Left cardiac atrium (tissue), 4 donors: ENCODE data around the gene PATZ1. TPM values are rescaled to one million over a fixed set of nuclear protein-coding genes. Genes with fewer than 3 reads are reported as not detected.
"Not testable (repeated sequence)": the region's sequence is repeated elsewhere in the genome, so short reads cannot be mapped to it uniquely, and the experiment has no call there.

Source experiments
- ATAC-seq, 2 donors: fragments of 200-7000 bp; cut with Tn5 transposase; one replicate each; pipeline ENCODE4 v1.9.1; 2020; ENCODE audit warnings: mild to moderate bottlenecking in 2 of 2, moderate library complexity in 2 of 2
- DNase-seq: peaks from one replicate; pipeline ENCODE4 v3.0.0-alpha.2; 2020
- intact Hi-C, 2 donors: fragments of 100-400 bp; cut with DNase I; formaldehyde crosslinking; loops; one replicate each; pipeline versions ENCODE4 v1.14.1 to v1.15.1; 2022 to 2023
- total RNA-seq, 2 donors: library from RNA; stranded (reverse); fragmentation: NEBNext Ultra II Directional; extraction: Animal tissue kit (Norgen Biotek cat#: 25700); gene quantifications; one replicate each; pipeline ENCODE4 v1.2.1, GENCODE V29; 2021
- donor health status: DM: no; HTN: yes; CAD: no.
- donor health status: DM: no; HTN: yes; CAD: no; lungs with severe emphysema.
- donor health status: DM: yes; HTN: yes; CAD: no.
- donor health status: Dilated cardiomyopathy.

The PATZ1 gene
- total RNA-seq, 2 donors from 2014 or later: 11.5 to 12.3 TPM

DNA sequence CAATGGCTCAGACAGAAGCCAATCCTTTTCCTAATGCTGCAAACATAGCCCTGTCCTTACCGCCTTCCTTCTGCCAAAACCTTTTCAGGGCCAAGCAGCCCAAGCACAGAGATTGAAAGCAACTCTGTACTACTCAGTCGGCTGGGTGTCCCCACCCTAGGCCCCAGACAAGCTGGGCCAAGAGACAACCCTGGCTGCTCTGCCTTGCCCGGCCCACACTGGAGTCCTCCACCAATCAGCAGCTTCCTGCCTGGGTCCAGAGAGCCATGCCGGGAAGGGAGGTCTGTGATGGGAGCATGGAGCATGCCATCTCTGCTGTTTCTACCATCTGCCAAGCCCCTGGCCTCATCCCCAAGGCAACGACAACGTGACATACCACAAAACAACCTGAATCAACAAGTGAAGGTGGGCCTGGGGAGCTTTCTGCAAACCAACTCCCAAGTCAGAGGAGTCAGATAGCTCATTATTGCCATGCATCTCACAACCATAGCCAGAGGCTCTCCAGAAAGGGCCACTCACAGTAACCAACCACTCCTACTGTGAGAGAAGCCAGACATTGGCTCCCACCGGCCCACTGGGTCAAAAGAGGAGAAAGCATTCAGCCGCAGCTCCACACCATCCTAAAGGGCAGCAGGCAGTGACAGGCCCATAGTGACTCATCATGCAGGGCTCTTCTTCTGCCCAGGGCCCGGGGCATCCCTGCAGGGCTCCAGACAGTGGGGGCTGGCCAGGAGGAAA, 18.2 kb downstream of the PATZ1 start:
- ATAC-seq: peak; percentile 51 to 71
- no peak for DNase-seq
- intact Hi-C loops: no loop called here

DNA sequence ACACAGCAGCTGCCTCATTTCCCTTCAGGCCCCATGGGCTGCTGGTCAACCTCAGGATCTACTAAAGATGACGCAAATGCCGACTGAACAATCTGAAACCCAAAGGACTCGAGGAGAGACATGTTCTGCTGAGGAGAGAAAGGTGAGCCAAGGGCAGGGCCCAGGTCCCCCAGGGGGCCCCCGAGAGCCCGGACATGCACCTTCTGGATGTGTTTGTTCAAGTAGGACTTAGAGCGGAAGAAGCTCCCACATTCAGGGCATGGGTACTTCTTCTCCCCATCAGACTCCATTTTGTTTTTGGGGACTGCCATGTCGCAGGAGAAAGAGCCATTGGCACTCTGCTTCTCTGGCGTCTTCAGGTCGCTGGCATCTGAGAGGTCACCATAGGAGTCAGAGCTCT, 19.3 kb downstream of the PATZ1 start:
- intact Hi-C loops: no loop called here
- ATAC-seq (no peak), DNase-seq (no peak)

DNA sequence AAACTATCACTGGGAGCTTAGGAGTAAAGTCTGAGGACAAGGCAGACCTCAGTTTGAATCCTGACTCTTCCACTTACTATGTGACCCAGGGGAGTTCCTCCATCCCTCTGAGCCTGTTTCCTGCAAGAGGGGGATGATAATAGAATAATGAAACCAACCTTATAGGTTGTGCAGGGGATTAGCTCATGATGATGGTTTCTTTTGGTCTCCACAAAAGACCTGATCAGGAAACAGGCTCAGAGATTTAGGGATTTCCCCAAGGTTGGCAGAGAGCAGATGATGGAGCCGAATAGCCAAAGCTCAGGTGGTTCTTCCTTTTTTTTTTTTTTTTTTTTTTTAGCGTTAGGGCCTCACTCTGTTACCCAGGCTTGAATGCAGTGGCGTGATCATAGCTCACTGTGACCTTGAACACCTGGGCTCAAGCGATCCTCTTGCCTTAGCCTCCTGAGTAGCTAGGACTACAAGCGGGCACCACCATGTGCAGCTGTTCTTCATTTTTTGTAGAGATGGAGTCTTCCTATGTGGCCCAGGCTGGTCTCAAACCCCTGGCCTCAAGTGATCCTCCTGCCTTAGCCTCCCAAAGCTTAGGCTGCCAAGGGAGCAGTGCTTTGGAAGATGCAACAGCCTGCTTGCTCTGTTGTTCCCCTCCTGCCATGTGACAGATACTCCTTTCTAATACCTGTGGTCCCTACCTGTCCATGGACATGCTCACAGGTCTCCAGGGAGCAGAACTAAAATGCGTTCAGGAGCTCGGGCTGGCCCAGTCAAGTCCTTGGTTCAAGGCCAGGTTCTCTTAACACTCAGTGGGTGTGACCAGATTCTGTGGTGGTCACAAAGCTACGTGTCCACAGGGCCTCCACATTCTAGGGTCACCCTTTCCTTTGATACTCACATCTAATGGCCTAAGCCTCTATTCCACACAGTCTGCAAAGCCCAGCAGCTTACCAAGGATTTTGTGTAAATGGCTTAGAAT, 22.3 kb downstream of the PATZ1 start:
- no peak for DNase-seq
- no peak for ATAC-seq
- intact Hi-C loops: no loop called here

DNA sequence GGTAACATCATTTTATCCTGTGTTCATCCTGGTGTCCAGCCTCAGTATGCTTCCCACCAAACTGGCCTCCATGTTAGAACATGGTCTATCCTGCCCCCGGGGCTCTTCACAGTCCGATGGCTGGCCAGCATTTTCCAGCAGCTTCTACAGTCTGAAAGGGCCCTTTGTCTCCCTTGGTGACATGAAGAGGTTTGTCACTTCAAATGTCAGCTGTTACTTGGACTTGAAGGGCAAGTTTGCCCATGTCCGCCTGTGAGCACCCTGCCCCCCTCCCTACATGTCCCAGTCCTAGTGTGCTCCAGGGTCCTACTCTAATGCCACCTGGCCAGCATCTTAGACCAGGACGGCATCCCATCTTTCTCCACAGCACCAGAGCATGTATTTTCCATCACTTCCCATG, 24.7 kb downstream of the PATZ1 start:
- no peak for ATAC-seq
- intact Hi-C loops: no loop called here
- DNase-seq: no peak

DNA sequence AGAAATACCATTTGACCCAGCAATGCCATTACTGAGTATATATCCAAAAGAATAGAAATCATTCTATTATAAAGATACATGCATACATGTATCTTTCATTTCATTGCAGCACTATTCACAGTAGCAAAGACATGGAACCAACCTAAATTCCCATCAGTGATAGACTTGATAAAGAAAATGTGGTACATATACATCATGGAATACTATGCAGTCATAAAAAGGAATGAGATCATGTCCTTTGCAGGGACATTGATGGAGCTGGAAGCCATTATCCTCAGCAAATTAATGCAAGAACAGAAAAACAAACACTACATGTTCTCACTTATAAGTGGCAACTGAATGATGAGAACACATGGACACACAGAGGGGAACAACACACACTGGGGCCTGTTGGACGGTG, 31.9 kb downstream of the PATZ1 start:
- ATAC-seq, intact Hi-C loops, DNase-seq: not testable (repeated sequence)

DNA sequence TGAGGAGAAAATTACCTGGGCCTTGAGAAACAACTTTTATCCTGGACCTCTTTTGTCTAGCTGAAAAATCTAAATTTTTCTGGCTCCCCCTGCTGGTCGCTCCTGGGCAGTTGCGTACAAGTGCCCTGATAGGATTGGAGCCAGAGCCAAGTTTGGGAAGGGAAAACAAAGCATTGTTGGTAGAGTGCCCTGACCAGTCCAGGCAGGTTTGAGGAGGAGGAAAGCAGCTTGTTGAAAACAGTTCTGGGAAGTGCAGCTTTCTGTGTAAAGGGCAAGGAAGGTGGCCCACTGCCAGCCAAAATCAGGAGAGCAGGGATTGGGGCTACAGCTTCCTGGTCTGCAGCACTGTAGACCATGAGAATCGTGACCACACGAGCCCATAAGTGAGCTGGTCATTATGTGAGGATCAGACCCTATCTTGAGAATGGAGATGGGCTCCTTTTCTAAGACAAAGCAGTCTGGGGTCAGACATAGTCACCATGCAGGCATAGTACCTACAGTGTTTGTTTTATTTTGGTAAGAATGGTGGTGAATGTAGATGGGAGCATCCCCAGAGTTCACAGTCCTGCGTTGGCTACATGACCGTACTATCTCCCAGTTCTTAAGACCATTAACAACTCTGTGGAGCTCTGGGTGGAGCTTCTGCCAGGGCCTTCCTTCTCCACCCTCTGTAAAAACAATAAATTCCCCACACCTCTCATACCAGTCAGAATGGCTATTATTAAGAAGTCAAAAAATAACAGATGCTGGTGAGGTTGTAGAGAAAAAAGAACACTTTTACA, 32.6 kb downstream of the PATZ1 start:
- peak; percentile 95 to 96 for ATAC-seq
- peak; percentile 65 for DNase-seq
- intact Hi-C loops: no loop called here

DNA sequence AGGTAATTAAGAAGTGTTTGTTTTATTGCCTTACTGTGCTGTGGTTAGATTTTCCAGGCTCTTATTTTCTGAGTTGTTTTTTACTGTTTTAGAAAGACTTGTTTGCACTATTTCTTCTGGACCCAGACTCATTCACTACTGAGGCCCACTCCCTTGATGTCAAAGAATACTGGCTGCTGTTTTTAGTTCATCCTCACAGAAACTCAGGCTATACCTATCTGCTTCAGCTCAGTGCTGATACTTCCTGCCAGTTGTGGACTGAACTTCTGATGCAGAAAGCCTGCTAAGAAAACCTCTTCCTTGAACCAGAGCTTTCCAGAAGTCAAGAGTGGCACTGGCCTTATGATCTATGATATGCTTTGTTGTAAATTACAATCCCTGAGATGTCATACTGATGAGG, 38.0 kb downstream of the PATZ1 start:
- ATAC-seq (no peak), DNase-seq (no peak)
- intact Hi-C loops: no loop called here

DNA sequence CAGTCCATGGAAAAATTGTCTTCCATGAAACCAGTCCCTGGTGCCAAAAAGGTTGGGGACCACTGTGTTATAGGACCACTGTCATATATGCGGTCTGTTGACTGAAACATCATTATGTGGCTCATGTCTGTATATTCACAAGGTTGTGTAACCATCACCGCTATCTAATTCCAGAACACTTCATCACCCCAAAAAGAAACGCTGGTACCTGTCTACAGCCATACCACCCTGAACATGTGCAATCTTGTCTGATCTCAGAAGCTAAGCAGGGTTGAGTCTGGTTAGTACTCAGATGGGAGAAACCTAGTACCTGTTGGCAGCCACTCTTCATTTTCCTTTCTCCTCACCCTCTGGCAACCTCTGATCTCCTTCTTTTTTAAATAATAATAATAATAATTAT, 41.0 kb downstream of the PATZ1 start:
- DNase-seq: no peak
- ATAC-seq: no peak
- intact Hi-C loops: no loop called here

DNA sequence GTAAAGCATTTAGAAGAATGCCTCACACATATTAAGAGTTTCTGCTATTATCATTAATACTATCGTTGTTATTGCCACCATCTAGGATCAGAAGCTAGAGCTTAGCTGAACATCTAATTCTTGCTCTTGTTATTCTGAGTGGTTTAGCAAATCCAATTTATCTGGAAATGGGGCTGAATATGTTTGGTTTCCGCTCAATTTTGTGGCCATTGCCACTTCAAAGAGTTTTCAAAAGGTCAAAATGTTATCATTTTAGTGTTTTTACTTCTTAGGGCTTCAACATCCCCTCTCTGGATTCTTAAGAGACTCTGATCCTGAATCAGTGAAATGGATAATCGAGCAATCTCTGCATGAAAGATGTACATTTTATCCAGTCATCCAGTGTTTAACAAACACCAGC, 43.6 kb downstream of the PATZ1 start:
- no peak for ATAC-seq
- DNase-seq: no peak
- intact Hi-C loops: no loop called here

DNA sequence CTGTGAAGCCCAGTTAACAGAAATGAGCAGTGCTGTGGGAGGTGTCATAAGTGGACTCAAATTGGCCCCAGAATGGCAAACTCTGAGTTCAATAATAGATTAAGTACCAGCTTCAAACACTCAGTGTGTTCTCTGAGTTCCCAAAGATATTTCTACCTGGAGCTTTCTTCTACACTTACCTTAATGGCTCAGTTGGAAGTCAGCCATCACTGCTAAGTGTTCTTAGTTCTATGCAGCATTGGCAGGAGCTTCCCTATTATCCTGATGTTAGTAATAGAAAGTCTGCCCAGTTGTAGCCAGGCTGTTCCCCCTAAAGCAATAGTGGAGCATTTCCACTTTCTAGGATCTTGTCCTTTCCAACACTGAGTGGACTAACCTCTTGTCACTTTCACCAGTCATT, 44.1 kb downstream of the PATZ1 start:
- intact Hi-C loops: no loop called here
- no peak for ATAC-seq
- DNase-seq: no peak

DNA sequence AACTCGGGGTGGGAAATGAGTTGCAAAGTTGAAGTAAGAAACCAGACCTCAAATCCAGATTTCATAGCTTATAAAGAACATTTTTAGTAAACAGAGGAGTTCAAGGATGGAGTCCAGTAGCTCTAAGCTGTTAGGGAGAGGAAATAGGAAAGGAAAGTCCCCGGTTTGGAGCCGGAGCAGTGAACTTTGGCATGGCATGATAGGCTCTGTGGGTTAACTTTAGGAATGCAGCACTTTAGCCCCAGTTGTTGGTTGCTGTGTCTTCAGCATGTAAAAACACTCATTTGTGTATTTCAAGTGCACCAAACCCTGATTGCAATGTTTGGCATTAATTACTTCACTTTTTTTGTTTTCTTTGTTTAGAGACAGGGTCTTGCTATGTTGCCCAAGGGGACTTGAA, 45.2 kb downstream of the PATZ1 start:
- intact Hi-C loops: no loop called here
- ATAC-seq (no peak), DNase-seq (no peak)

DNA sequence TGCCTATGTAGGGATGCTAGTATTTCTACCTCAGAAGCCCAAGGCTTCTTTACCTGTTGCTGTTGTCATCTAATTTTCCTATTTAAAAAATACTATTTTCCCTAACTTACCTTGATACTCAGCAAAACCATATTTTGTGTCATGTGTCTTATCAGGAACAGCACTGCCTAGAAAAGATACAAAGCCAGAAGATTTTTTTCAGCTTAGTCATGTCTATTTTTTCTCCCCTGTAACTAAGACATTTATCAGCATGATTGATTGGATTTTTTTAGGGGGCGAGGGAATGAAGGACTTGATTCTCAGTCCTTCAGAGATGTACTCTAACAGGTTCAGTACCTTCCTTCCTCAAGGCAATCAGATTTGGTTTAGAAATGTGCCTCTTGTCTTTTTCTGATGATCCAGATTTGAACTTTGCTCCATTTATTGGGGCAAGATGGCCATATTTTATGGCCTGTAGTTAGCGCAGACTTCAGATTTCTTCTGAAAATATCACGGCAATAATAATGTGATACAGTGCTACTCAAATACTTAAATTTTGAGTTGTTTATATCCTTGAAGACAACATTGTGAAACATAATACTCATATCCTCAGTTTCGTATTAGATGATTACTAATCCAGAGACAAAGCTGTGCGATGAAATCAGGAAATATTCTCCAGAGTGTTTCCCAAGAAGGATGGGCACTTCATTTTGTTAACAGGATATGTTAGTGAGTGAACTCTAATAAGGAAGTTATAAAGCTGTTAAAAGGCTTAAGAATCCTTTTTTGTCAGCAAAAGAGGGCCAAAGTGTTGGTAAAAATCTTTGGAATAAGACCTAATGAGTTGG, 50.1 kb downstream of the PATZ1 start:
- intact Hi-C loops: no loop called here
- no peak for ATAC-seq
- DNase-seq: no peak

DNA sequence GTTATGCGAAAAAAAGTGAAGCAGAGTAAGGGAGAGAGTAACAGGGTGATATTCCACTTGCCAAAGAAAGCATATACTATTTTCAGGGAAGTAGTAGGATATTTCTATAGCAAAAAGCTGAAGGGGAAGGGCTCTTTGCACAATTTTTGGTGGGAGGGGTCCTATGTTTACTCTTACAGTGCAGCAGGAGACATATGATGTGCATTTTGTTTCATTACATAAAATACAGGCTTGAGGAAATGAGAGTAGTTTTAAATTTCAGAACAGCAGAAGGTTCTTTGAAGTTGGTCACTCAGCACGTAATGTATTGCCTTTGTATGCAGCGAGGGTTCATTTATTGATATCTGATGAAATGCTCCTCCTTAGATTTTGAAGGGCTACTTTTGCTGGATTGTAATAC, 50.8 kb downstream of the PATZ1 start:
- no peak for ATAC-seq
- intact Hi-C loops: no loop called here
- no peak for DNase-seq

DNA sequence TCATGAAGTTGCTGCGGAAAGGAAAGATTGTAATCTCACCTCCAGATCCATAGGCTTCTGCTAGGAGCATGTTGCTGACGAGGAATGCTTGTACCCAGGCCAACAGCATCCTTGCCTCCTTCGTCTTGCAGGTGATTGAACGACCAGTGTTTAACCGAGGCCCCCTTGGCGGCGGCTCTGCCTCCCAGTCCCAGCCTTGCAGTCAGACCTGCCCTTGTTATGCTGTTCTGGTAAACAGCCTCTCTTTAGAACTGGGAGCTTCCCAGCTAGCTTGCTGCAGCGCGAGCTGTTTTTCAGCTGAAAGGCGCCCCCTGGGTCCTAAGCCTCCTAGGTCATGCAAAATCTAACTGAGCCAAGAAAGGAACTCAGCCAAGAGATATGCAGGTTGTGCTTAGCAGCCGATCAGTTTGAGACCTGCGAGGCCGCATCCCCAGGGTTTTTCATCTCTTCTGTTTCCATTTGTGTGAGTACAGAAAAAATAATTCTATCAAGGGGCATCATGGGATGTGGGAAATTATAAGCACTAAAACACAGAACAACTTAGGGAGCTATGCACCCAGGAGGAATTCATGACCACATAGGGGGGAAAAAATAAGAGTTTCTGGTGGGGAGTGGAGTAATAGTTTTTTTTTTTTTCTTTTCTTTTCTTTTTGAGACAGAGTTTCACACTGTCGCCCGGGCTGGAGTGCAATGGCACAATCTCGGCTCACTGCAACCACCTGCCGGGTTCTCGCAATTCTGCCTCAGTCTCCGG, 53.7 kb downstream of the PATZ1 start, which contains the start of gene PIK3IP1:
Gene PIK3IP1, minus strand, starts transcription at position 253 of the 754 bp plus-strand sequence. Its CDS starts 144 bp downstream, at position 109.
- DNase-seq: peak; percentile 88
- ATAC-seq: peak; percentile 71 to 72
- intact Hi-C loops: no loop called here

DNA sequence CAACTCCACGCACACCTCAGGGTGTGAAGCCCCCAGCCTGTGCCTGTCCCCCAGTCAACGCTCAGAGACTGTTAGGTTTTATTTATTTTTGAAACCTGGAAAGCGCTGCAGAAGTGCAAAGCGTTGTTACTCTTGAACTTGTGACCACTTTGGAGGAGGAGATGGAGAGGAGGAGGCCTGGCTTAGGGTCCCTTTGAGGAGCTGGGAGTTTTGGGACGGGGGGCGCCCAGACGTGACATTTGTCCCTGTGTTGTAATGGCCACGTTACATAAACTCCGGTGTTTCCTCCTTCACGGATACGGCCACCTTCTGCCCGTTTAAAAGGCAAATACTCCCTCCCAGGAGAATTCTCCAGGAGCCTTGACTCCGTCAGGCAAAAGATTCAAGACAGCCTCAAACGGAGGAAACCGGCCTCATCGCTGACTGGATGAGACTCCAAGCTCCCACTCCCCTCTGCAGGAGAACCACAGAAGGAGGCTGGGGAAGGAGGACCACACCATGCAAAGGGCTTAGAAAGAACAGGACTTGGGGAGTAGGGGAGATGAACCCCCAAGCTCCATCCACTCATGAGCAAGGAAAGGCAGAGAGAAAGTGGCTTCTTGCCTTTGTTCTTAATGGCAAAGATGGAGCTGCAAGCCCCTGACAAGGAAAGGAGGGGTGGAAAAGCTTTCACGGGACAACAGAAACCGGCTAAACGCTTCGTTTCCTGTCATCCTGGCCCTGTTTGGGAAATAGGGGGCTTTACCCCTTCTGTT, 54.5 kb downstream of the PATZ1 start:
- DNase-seq: no peak

DNA sequence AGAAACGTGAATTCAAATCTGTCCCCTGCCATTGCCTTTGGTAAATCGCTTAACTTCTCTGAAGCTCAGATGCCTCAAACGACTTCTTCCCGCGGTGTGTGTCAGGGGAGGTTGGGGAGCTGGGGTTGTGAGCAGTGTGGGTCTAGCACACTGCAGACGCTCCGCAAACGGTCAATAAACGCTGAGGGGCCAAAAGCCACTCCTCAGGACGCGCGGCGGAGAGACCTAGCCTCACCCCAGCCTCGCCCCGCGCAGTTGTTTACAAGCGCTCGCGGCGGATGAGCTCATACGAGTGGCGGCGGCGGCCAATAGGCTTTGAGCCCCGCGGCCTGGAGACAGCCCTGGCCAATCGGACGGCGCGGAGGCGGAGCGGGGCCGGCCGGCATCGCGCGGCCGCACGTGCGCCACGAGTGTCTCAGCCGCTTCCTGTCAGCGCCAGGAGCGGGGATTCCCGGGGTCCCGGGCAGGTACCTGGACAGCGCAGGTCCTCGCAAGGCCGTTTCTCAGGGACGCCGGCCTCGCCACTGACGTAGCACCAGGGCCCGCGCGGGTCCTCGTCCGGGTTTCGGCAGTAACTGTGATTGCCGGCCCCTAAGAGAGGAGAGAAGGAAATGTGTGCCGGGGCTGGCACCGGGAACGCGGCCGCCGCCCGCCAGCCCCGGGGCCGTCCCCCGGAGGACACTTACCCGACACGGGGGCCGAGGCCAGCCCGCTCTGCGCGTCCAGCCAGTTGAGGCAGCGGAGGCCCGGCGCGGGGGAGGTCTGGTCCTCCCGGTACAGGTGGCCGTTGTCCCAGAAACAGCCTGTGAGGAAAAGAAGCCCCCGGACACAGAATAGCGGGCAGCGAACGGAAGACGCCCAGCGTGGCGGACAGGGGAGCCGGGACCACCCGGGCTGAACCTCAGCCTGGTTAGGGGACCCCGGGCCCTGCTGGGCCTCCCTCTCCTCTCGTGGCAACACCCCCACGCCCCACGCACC, 55.4 kb downstream of the PATZ1 start:
- intact Hi-C loops: no loop called here
- peak; percentile 94 for ATAC-seq
- peak; percentile 96 for DNase-seq

More for the DNA sequence above, 54.5 kb downstream of the PATZ1 start:
- peak; percentile 1 to 3 for ATAC-seq
- intact Hi-C loops: no loop called here
